ENCODE data around the gene CHCT1.

DNA sequence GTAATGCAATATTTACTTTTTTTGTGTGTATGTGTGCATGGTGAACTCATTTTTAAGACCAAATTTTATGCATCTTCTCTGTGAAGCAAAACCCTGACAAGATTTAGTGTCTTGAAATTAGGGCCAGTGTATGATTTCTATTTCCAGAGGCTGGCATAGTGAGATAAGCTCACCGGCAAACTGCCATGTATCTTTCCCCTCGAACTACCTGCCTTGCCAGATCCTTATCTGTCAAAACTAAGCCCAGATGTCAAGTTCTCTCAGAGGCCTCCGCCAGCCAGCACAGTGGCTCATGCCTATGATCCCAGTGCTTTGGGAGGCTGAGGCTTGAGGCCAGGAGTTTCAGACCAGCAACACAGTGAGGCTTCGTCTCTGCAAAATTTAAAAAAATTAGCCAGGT, 40.3 kb upstream of the CHCT1 start:
- TF ChIP-seq EZH2 (IDR thresholded peaks at IDR 0.05; ENCODE audit: borderline replicate concordance, low read depth, low read length, poor library complexity, severe bottlenecking) = no peak
- TF ChIP-seq, protein P1, sequence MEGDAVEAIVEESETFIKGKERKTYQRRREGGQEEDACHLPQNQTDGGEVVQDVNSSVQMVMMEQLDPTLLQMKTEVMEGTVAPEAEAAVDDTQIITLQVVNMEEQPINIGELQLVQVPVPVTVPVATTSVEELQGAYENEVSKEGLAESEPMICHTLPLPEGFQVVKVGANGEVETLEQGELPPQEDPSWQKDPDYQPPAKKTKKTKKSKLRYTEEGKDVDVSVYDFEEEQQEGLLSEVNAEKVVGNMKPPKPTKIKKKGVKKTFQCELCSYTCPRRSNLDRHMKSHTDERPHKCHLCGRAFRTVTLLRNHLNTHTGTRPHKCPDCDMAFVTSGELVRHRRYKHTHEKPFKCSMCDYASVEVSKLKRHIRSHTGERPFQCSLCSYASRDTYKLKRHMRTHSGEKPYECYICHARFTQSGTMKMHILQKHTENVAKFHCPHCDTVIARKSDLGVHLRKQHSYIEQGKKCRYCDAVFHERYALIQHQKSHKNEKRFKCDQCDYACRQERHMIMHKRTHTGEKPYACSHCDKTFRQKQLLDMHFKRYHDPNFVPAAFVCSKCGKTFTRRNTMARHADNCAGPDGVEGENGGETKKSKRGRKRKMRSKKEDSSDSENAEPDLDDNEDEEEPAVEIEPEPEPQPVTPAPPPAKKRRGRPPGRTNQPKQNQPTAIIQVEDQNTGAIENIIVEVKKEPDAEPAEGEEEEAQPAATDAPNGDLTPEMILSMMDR (conservative IDR thresholded peaks at IDR 0.05; ENCODE audit: low read depth, low read length) = no peak

Data from A673 (cell line).